ENCODE measurements around the gene RBM15B. TPM values are rescaled to one million over a fixed set of nuclear protein-coding genes. Genes with fewer than 3 reads are reported as not detected.

The RBM15B gene
- total RNA-seq, 1 donor: 31.1 TPM

- no peak overlapping the region for H3K4me3 ChIP-seq (ENCODE audit: low read depth, low read length)
- no peak for DNase-seq (ENCODE audit: low read depth)
- no peak for TF ChIP-seq CTCF (IDR thresholded peaks at IDR 0.05; ENCODE audit: insufficient read depth, low read depth, low read length)
Measured at GRCh38 chr3:51422211-51422610, 31.1 kb downstream of the RBM15B start.

GRCh38 chr3:51426921-51427320, 35.8 kb downstream of the RBM15B start:
- no peak for DNase-seq (ENCODE audit: low read depth)
- no peak for TF ChIP-seq CTCF (IDR thresholded peaks at IDR 0.05; ENCODE audit: insufficient read depth, low read depth, low read length)
- no peak overlapping the region for H3K4me3 ChIP-seq (ENCODE audit: low read depth, low read length)

- DNase-seq (ENCODE audit: low read depth): no peak
- H3K4me3 ChIP-seq (ENCODE audit: low read depth, low read length): no peak overlapping the region
- TF ChIP-seq CTCF (IDR thresholded peaks at IDR 0.05; ENCODE audit: insufficient read depth, low read depth, low read length): no peak
Measured at GRCh38 chr3:51429138-51429537, 38.1 kb downstream of the RBM15B start.

- H3K4me3 ChIP-seq (ENCODE audit: low read depth, low read length): no peak overlapping the region
- no peak for TF ChIP-seq CTCF (IDR thresholded peaks at IDR 0.05; ENCODE audit: insufficient read depth, low read depth, low read length)
- no peak for DNase-seq (ENCODE audit: low read depth)
Measured at GRCh38 chr3:51434110-51434509, 43.0 kb downstream of the RBM15B start.

- no peak overlapping the region for H3K4me3 ChIP-seq (ENCODE audit: low read depth, low read length)
- peak; percentile 61 for DNase-seq (ENCODE audit: low read depth)
- peak; percentile 82 for TF ChIP-seq CTCF (IDR thresholded peaks at IDR 0.05; ENCODE audit: insufficient read depth, low read depth, low read length)
Measured at GRCh38 chr3:51434746-51435327, 43.8 kb downstream of the RBM15B start.

GRCh38 chr3:51436998-51437639, 46.0 kb downstream of the RBM15B start:
- no peak overlapping the region for H3K4me3 ChIP-seq (ENCODE audit: low read depth, low read length)
- DNase-seq (ENCODE audit: low read depth): no peak
- TF ChIP-seq CTCF (IDR thresholded peaks at IDR 0.05; ENCODE audit: insufficient read depth, low read depth, low read length): no peak
